IPS-20b (cell line): ENCODE results near the gene FGFRL1.

Experiments
- H3K27ac ChIP-seq: one replicate; pipeline ENCODE4 v1.5.1; 2013; ENCODE audit warnings: low read length
- H3K27me3 ChIP-seq: 2 replicates; pipeline ENCODE4 v1.6.1; 2013; ENCODE audit warnings: mild to moderate bottlenecking, low read length, inconsistent platforms; ENCODE audit not compliant: insufficient read depth
- H3K36me3 ChIP-seq: 2 replicates; pipeline ENCODE4 v1.6.1; 2013; ENCODE audit warnings: low read depth, mild to moderate bottlenecking, inconsistent platforms, low read length, moderate library complexity; ENCODE audit not compliant: insufficient read depth
- H3K4me1 ChIP-seq: 2 replicates; pipeline ENCODE4 v1.6.1; 2013; ENCODE audit warnings: mild to moderate bottlenecking, control low read depth, inconsistent platforms, low read length, moderate library complexity; ENCODE audit not compliant: insufficient read depth
- H3K4me3 ChIP-seq: 2 replicates; pipeline ENCODE4 v1.5.1; 2013; ENCODE audit warnings: mild to moderate bottlenecking, low read length, inconsistent platforms
- H3K9ac ChIP-seq: 2 replicates; pipeline ENCODE4 v1.6.1; 2013; ENCODE audit warnings: low read depth, mild to moderate bottlenecking, inconsistent platforms, low read length, moderate library complexity
- H3K9me3 ChIP-seq: 2 replicates; pipeline ENCODE4 v1.6.1; 2013; ENCODE audit warnings: mild to moderate bottlenecking, low read depth, low read length, inconsistent platforms; ENCODE audit not compliant: insufficient read depth

FGFRL1 gene

GRCh38 chr4:1035510-1035909 is 24.1 kb downstream of the FGFRL1 start:
- H3K4me1 ChIP-seq, result no peaks in the 10 kb centered on the region
- H3K9ac ChIP-seq, result no peak overlapping the region

GRCh38 chr4:1036095-1036494 is 24.7 kb downstream of the FGFRL1 start:
- H3K9ac ChIP-seq, result no peak overlapping the region
- H3K36me3 ChIP-seq, result no peaks in the 10 kb centered on the region
- H3K27me3 ChIP-seq, result no peaks in the 10 kb centered on the region
- H3K27ac ChIP-seq, result no peak overlapping the region
- H3K4me1 ChIP-seq, result no peaks in the 10 kb centered on the region
- H3K9me3 ChIP-seq, result no peaks in the 10 kb centered on the region
- no peak overlapping the region for H3K4me3 ChIP-seq

More at GRCh38 chr4:1035510-1035909, 24.1 kb downstream of the FGFRL1 start:
- no peaks in the 10 kb centered on the region for H3K9me3 ChIP-seq
- H3K4me3 ChIP-seq, result no peak overlapping the region
- H3K36me3 ChIP-seq, result no peaks in the 10 kb centered on the region
- H3K27ac ChIP-seq, result no peak overlapping the region
- no peaks in the 10 kb centered on the region for H3K27me3 ChIP-seq

- H3K9me3 ChIP-seq, result no peaks in the 10 kb centered on the region
- no peaks in the 10 kb centered on the region for H3K27me3 ChIP-seq
- no peaks in the 10 kb centered on the region for H3K36me3 ChIP-seq
- no peak overlapping the region for H3K9ac ChIP-seq
- H3K27ac ChIP-seq, result no peak overlapping the region
- H3K4me3 ChIP-seq, result no peak overlapping the region
- peaks cover 3% of the 10 kb centered on the region; the same call in 1 of the 2 replicates for H3K4me1 ChIP-seq
Observed at GRCh38 chr4:1036976-1037810, 25.8 kb downstream of the FGFRL1 start.

- Histone ChIP-seq H3K4me1 (peaks cover 4% of the 10 kb centered on the region), H3K9ac (no peak overlapping the region), H3K4me3 (no peak overlapping the region), H3K27me3 (peaks cover 10% of the 10 kb centered on the region), H3K36me3 (no peaks in the 10 kb centered on the region), H3K9me3 (no peaks in the 10 kb centered on the region), H3K27ac (no peak overlapping the region)
Observed at GRCh38 chr4:1038948-1039492, 27.6 kb downstream of the FGFRL1 start.

GRCh38 chr4:1039493-1040343 is 28.3 kb downstream of the FGFRL1 start:
- H3K4me1 ChIP-seq, result peaks cover 7% of the 10 kb centered on the region
- H3K36me3 ChIP-seq, result no peaks in the 10 kb centered on the region
- no peak overlapping the region for H3K27ac ChIP-seq
- peaks cover 17% of the 10 kb centered on the region for H3K27me3 ChIP-seq
- H3K9me3 ChIP-seq, result no peaks in the 10 kb centered on the region
- H3K9ac ChIP-seq, result no peak overlapping the region
- no peak overlapping the region for H3K4me3 ChIP-seq

- H3K27ac ChIP-seq, result no peak overlapping the region
- no peaks in the 10 kb centered on the region for H3K36me3 ChIP-seq
- H3K4me1 ChIP-seq, result peaks cover 7% of the 10 kb centered on the region
- no peak overlapping the region for H3K4me3 ChIP-seq
- no peaks in the 10 kb centered on the region for H3K9me3 ChIP-seq
- H3K9ac ChIP-seq, result no peak overlapping the region
- peaks cover 25% of the 10 kb centered on the region for H3K27me3 ChIP-seq
Observed at GRCh38 chr4:1040344-1041146, 29.1 kb downstream of the FGFRL1 start.

- Histone ChIP-seq H3K9me3 (no peaks in the 10 kb centered on the region), H3K27ac (no peak overlapping the region), H3K4me3 (no peak overlapping the region), H3K36me3 (no peaks in the 10 kb centered on the region), H3K4me1 (peaks cover 7% of the 10 kb centered on the region), H3K9ac (no peak overlapping the region), H3K27me3 (peaks cover 28% of the 10 kb centered on the region)
Observed at GRCh38 chr4:1041147-1041935, 29.9 kb downstream of the FGFRL1 start.

- Histone ChIP-seq H3K9ac (no peak overlapping the region), H3K27ac (no peak overlapping the region), H3K4me3 (no peak overlapping the region), H3K9me3 (no peaks in the 10 kb centered on the region), H3K27me3 (peaks cover 31% of the 10 kb centered on the region), H3K4me1 (peaks cover 7% of the 10 kb centered on the region), H3K36me3 (no peaks in the 10 kb centered on the region)
Observed at GRCh38 chr4:1041936-1042330, 30.5 kb downstream of the FGFRL1 start.

GRCh38 chr4:1042352-1043055 is 31.1 kb downstream of the FGFRL1 start:
- no peaks in the 10 kb centered on the region for H3K9me3 ChIP-seq
- peaks cover 7% of the 10 kb centered on the region for H3K4me1 ChIP-seq
- no peaks in the 10 kb centered on the region for H3K36me3 ChIP-seq
- H3K27ac ChIP-seq, result no peak overlapping the region
- H3K27me3 ChIP-seq, result peaks cover 37% of the 10 kb centered on the region
- no peak overlapping the region for H3K4me3 ChIP-seq
- no peak overlapping the region for H3K9ac ChIP-seq

GRCh38 chr4:1043162-1043561 is 31.7 kb downstream of the FGFRL1 start:
- H3K36me3 ChIP-seq, result no peaks in the 10 kb centered on the region
- H3K4me1 ChIP-seq, result peaks cover 7% of the 10 kb centered on the region
- peaks cover 43% of the 10 kb centered on the region for H3K27me3 ChIP-seq
- H3K27ac ChIP-seq, result no peak overlapping the region
- H3K4me3 ChIP-seq, result no peak overlapping the region
- H3K9ac ChIP-seq, result no peak overlapping the region
- no peaks in the 10 kb centered on the region for H3K9me3 ChIP-seq
